ENCODE results near the gene PIGO.

DNA sequence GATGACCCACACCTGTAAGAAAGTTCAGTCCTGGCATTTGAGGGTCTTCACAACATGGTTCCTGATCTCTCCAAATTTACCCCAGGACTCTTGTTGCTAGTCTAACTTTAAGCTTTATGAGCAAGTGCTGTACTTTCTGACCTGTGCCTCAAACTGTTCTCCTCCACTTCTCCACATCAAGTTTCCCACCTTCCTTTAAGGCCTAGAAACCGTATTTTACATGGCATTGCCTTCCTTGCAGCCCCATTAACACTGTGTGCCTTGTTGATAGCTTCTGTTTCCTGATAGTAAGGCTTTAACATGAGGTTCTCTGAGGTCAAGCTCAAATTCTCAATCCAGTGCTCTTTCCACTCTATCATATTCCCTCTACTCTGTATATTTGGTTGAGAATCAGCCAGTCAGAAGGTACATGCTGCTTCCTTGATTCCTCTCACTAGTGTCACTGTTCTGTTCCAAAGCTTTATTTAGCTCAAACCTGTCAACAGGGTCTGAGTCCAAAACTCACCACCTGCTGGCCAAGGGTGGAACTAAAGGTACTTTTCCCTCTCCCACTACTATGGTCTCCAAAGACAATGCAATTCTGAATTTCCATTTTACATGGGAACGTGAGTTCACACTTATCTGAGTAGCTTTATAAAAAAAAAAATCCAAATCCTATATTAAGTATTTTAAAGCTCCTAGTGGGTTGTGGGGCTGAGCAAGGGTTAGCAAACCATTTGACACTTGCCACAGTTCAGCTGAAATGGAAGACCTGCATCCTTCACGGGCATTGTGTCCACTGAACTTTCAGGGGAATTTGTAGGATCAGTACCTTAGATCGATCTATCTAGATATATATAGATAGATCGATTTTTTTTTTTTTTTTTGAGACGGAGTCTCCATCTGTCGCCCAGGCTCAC lies 45.1 kb downstream of the PIGO start:
- TF ChIP-seq, protein P1, sequence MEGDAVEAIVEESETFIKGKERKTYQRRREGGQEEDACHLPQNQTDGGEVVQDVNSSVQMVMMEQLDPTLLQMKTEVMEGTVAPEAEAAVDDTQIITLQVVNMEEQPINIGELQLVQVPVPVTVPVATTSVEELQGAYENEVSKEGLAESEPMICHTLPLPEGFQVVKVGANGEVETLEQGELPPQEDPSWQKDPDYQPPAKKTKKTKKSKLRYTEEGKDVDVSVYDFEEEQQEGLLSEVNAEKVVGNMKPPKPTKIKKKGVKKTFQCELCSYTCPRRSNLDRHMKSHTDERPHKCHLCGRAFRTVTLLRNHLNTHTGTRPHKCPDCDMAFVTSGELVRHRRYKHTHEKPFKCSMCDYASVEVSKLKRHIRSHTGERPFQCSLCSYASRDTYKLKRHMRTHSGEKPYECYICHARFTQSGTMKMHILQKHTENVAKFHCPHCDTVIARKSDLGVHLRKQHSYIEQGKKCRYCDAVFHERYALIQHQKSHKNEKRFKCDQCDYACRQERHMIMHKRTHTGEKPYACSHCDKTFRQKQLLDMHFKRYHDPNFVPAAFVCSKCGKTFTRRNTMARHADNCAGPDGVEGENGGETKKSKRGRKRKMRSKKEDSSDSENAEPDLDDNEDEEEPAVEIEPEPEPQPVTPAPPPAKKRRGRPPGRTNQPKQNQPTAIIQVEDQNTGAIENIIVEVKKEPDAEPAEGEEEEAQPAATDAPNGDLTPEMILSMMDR (IDR thresholded peaks at IDR 0.05; ENCODE audit: insufficient read depth, low read length), result peak; percentile 20
- TF ChIP-seq, protein P2, sequence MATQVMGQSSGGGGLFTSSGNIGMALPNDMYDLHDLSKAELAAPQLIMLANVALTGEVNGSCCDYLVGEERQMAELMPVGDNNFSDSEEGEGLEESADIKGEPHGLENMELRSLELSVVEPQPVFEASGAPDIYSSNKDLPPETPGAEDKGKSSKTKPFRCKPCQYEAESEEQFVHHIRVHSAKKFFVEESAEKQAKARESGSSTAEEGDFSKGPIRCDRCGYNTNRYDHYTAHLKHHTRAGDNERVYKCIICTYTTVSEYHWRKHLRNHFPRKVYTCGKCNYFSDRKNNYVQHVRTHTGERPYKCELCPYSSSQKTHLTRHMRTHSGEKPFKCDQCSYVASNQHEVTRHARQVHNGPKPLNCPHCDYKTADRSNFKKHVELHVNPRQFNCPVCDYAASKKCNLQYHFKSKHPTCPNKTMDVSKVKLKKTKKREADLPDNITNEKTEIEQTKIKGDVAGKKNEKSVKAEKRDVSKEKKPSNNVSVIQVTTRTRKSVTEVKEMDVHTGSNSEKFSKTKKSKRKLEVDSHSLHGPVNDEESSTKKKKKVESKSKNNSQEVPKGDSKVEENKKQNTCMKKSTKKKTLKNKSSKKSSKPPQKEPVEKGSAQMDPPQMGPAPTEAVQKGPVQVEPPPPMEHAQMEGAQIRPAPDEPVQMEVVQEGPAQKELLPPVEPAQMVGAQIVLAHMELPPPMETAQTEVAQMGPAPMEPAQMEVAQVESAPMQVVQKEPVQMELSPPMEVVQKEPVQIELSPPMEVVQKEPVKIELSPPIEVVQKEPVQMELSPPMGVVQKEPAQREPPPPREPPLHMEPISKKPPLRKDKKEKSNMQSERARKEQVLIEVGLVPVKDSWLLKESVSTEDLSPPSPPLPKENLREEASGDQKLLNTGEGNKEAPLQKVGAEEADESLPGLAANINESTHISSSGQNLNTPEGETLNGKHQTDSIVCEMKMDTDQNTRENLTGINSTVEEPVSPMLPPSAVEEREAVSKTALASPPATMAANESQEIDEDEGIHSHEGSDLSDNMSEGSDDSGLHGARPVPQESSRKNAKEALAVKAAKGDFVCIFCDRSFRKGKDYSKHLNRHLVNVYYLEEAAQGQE (IDR thresholded peaks at IDR 0.05; ENCODE audit: insufficient replicate concordance, low read depth), result no peak
- no peak for TF ChIP-seq POLR2AphosphoS5 (IDR thresholded peaks at IDR 0.05; ENCODE audit: low read depth)
- TF ChIP-seq GABPA (IDR thresholded peaks at IDR 0.05; ENCODE audit: low read depth), result no peak

Data from HL-60 (cell line).